LNCAP (cell line): Measurements from ENCODE around the gene DPP8.

Experiments used
- CTCF ChIP-seq: fragments of 450-650 bp; IDR thresholded peaks from 2 replicates; pipeline ENCODE4 v1.5.1; 2017; ENCODE audit warnings: mild to moderate bottlenecking

DPP8 gene

GRCh38 chr15:65395567-65396202 lies 121.8 kb downstream of the DPP8 start:
- no peak for TF ChIP-seq CTCF

- TF ChIP-seq CTCF, result no peak
Measured at GRCh38 chr15:65394936-65395335, 122.6 kb downstream of the DPP8 start.

- TF ChIP-seq CTCF, result no peak
Measured at GRCh38 chr15:65394280-65394789, 123.2 kb downstream of the DPP8 start.

- no peak for TF ChIP-seq CTCF
Measured at GRCh38 chr15:65393557-65393956, 123.9 kb downstream of the DPP8 start.

- no peak for TF ChIP-seq CTCF
Measured at GRCh38 chr15:65393091-65393490, 124.4 kb downstream of the DPP8 start.
